ENCODE data around the gene WDR70.

DNA sequence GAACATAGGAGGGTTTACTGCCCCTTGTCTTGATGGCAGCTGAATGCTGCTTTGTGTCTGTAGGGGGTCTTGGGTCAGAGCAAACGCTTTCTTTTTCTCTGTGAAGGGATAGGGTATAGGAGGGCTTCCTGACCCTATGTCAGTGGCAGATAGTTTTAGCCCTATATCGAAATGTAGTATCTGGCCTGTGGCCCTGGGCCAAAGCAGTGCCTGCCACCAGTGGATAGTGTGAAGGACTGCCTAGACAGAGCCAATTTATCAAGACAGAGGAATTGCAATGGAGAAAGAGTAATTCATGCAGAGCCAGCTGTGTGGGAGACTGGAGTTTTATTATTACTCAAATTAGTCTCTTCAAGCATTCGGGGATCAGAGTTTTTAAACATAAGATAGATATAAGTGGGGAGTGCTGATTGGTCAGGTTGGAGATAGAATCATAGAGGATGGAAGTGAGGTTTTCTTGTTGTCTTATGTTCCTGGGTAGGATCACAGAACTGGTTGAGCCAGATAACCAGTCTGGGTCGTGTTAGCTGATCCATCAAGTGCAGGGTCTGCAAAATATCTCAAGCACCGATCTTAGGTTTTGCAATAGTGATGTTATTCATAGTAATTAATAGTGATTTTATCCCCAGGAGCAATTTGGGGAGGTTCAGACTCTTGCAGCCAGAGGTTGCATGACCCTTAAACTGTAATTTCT lies 282.3 kb downstream of the WDR70 start:
- no peak for TF ChIP-seq SP1 (IDR thresholded peaks at IDR 0.05)
- TF ChIP-seq, protein P1, sequence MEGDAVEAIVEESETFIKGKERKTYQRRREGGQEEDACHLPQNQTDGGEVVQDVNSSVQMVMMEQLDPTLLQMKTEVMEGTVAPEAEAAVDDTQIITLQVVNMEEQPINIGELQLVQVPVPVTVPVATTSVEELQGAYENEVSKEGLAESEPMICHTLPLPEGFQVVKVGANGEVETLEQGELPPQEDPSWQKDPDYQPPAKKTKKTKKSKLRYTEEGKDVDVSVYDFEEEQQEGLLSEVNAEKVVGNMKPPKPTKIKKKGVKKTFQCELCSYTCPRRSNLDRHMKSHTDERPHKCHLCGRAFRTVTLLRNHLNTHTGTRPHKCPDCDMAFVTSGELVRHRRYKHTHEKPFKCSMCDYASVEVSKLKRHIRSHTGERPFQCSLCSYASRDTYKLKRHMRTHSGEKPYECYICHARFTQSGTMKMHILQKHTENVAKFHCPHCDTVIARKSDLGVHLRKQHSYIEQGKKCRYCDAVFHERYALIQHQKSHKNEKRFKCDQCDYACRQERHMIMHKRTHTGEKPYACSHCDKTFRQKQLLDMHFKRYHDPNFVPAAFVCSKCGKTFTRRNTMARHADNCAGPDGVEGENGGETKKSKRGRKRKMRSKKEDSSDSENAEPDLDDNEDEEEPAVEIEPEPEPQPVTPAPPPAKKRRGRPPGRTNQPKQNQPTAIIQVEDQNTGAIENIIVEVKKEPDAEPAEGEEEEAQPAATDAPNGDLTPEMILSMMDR (IDR thresholded peaks at IDR 0.05; ENCODE audit: low read depth, low read length, missing input control), result no peak
- TF ChIP-seq, protein P2, sequence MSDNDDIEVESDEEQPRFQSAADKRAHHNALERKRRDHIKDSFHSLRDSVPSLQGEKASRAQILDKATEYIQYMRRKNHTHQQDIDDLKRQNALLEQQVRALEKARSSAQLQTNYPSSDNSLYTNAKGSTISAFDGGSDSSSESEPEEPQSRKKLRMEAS (IDR thresholded peaks at IDR 0.05), result no peak
- TF ChIP-seq RAD21 (IDR thresholded peaks at IDR 0.05), result no peak
- TF ChIP-seq, protein P3, sequence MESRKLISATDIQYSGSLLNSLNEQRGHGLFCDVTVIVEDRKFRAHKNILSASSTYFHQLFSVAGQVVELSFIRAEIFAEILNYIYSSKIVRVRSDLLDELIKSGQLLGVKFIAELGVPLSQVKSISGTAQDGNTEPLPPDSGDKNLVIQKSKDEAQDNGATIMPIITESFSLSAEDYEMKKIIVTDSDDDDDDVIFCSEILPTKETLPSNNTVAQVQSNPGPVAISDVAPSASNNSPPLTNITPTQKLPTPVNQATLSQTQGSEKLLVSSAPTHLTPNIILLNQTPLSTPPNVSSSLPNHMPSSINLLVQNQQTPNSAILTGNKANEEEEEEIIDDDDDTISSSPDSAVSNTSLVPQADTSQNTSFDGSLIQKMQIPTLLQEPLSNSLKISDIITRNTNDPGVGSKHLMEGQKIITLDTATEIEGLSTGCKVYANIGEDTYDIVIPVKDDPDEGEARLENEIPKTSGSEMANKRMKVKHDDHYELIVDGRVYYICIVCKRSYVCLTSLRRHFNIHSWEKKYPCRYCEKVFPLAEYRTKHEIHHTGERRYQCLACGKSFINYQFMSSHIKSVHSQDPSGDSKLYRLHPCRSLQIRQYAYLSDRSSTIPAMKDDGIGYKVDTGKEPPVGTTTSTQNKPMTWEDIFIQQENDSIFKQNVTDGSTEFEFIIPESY (IDR thresholded peaks at IDR 0.05), result no peak
- TF ChIP-seq RXRA (IDR thresholded peaks at IDR 0.05), result no peak
- TF ChIP-seq HNF4G (IDR thresholded peaks at IDR 0.05), result no peak
- TF ChIP-seq TAF1 (conservative IDR thresholded peaks at IDR 0.05), result no peak
- no peak for TF ChIP-seq HNF4A (conservative IDR thresholded peaks at IDR 0.05)
- TF ChIP-seq FOXA1 (IDR thresholded peaks at IDR 0.05), result no peak
- no peak for TF ChIP-seq YY1 (IDR thresholded peaks at IDR 0.05)

All from liver (tissue), 3 donors.